ENCODE data around the gene DEFB108B.
A peak's percentile ranks its signal among the peaks of the same experiment; 100 is the strongest.
"Not testable (repeated sequence)": the region's sequence is repeated elsewhere in the genome, so short reads cannot be mapped to it uniquely, and the experiment has no call there.

Gene DEFB108B

DNA sequence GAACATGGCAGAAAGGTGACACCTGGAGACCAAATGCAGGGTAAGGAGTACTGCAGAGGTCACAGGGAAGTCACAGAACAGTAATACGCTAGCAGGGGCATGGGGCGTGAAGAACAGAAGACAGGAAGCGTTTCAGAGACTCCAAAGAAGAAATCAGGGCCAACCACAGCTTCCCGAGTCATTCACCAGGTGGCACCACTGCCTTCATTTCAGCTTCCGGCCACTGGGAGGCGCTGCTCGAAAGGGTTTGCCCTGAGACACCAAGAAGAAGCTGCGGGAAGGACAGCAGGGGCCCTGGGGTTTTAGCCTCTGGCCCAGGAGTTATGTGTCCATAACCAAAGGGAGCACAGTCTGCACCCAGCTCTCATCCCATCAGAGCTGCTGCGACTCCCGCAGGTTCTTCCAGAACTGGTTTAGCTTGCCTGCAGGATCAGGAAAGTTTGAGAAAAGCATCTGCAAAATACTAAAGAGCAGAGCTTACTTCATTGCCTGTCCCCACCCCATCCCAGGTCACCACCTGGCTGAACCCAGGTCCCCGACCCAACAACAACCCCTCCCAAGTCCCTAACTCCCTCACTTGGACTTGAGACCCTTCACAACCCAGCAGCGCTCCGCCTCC is 32.6 kb upstream of the DEFB108B start:
- not testable (repeated sequence) for H3K4me1 Mint-ChIP-seq (ENCODE audit: low read depth); H3K9me3 Mint-ChIP-seq; H3K36me3 Mint-ChIP-seq (ENCODE audit: low read depth); H3K4me3 Mint-ChIP-seq; H3K27me3 Mint-ChIP-seq (ENCODE audit: low read depth)
- peak; percentile 79 for DNase-seq (ENCODE audit: low spot score)
- H3K27ac Mint-ChIP-seq, result peak overlapping the region; percentile 59

DNA sequence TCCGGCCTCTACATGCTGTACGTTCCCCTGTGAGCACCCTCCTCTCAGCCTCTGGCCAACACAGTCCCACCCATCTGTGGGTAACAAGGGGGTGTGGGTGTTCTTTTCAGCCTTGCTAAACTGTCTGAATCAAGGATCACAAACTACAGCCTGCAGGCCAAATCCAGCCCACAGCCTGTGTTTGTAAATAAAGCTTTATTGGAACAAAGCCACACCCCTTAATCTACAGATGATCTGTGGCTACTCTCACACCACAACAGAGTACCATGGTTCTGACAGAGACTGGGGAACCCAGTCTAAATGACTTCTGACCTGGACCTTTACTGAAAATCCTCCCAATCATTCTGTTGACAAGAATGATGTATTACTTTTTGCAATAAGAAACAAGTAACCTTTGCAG is 32.0 kb upstream of the DEFB108B start:
- H3K4me3 Mint-ChIP-seq; H3K9me3 Mint-ChIP-seq; H3K36me3 Mint-ChIP-seq (ENCODE audit: low read depth); H3K27ac Mint-ChIP-seq; H3K27me3 Mint-ChIP-seq (ENCODE audit: low read depth); DNase-seq (ENCODE audit: low spot score); H3K4me1 Mint-ChIP-seq (ENCODE audit: low read depth): not testable (repeated sequence)

GRCh38 chr11:71802874-71803273 is 30.1 kb upstream of the DEFB108B start:
- H3K27ac Mint-ChIP-seq; H3K27me3 Mint-ChIP-seq (ENCODE audit: low read depth); DNase-seq (ENCODE audit: low spot score); H3K4me1 Mint-ChIP-seq (ENCODE audit: low read depth); H3K9me3 Mint-ChIP-seq; H3K36me3 Mint-ChIP-seq (ENCODE audit: low read depth); H3K4me3 Mint-ChIP-seq: not testable (repeated sequence)

DNA sequence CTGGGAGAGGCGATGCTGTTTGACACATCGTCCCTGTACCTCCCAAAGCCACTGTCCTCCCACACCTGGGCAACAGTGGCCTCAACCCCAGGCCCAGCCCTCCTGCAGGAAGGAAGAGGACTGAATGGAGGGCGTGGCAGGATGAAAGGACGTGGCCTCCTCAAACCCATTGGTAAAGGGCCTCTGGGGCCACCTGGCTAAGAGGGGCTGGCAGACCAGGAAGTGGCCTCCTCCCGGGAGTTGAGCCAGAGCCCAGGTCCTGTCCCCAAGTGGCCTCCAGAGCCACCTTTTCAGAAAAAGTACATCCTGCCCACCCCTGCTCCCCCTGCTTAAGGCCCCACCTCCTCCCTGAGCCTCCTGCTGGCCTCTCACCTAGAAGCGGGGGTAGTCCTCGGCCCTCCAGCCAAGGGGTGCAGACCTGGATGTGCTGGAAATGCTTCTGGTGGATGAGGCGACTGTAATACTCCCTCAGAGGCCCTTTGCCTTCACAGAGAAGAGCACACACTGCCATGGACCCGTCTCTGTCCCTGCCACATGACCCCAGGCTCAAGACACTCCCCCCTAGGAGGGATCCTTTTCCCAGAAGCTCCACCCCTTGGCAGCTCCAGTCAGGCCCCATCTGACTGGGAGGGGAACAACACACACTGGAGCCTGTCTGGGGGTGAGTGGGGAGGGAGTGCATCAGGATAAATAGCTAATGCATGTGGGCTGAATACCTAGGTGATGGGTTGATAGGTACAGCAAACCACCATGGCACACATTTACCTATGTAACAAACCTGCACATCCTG is 28.6 kb upstream of the DEFB108B start:
- not testable (repeated sequence) for H3K4me3 Mint-ChIP-seq; H3K9me3 Mint-ChIP-seq; DNase-seq (ENCODE audit: low spot score); H3K27ac Mint-ChIP-seq; H3K27me3 Mint-ChIP-seq (ENCODE audit: low read depth); H3K36me3 Mint-ChIP-seq (ENCODE audit: low read depth); H3K4me1 Mint-ChIP-seq (ENCODE audit: low read depth)

GRCh38 chr11:71812529-71812928 is 20.5 kb upstream of the DEFB108B start:
- DNase-seq (ENCODE audit: low spot score); H3K27me3 Mint-ChIP-seq (ENCODE audit: low read depth); H3K4me1 Mint-ChIP-seq (ENCODE audit: low read depth); H3K9me3 Mint-ChIP-seq; H3K27ac Mint-ChIP-seq; H3K36me3 Mint-ChIP-seq (ENCODE audit: low read depth): not testable (repeated sequence)
- H3K4me3 Mint-ChIP-seq, result peak overlapping the region; percentile 73

DNA sequence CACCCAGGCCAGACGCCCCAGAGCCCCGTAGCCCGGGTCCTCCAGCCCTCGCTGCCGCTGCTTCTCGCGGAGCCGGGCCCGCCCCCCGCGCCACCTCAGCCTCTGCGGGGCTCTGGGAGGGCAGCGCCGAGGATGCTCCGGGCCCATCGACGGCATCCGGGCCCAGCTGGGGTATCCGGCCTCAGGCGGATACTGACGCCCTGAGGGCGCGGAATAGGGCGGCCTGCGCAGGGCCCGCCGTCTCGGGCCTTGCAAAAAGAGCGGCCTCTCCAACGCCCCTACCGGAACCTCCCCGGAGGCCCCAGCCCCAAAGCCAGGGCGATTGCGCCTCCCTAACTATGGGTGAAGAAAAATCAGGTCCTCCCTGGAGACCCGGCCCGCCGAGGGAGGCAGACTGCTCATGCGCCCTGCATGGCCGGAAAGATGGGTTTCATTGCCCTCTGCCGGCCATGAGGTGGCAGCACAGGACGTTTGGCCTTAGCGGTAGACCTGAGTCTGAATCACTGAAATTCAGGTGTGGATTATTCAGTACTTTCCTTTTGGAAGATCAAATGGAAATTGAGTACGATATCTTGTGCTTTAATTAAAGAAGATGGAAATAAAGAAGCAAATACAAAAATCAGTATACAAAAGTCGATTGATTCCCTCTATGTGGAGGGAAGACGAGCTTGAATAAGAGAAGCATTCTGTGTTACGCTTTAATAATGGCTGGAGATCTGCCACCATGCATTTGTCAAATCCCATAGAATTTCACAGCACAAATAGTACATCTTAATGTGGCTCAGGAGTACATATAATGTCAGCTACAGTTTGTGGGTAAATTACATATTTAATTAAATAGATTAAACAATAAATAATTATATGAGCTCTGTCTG is 19.3 kb upstream of the DEFB108B start:
- not testable (repeated sequence) for H3K9me3 Mint-ChIP-seq; H3K27me3 Mint-ChIP-seq (ENCODE audit: low read depth); H3K36me3 Mint-ChIP-seq (ENCODE audit: low read depth); H3K4me1 Mint-ChIP-seq (ENCODE audit: low read depth)
- Mint-ChIP-seq H3K4me3 (peak overlapping the region; percentile 86), H3K27ac (peak overlapping the region; percentile 87)
- peak; percentile 77 for DNase-seq (ENCODE audit: low spot score)

- not testable (repeated sequence) for H3K4me3 Mint-ChIP-seq; H3K9me3 Mint-ChIP-seq; H3K27ac Mint-ChIP-seq; H3K27me3 Mint-ChIP-seq (ENCODE audit: low read depth); DNase-seq (ENCODE audit: low spot score); H3K36me3 Mint-ChIP-seq (ENCODE audit: low read depth); H3K4me1 Mint-ChIP-seq (ENCODE audit: low read depth)
These were observed 11.5 kb upstream of the DEFB108B start for GRCh38 chr11:71821539-71821938.

DNA sequence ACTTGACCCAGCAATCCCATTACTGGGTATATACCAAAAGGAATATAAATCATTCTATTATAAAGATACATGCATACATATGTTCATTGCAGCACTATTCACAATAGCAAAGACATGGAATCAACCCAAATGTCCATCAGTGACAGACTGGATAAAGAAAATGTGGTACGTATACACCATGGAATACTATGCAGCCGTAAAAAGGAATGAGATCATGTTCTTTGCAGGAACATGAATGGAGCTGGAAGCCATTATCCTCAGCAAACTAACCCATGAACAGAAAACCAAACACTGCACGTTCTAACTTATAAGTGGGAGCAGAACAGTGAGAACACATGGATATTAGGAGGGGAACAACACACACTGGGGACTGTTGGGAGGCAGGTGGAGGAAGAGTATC is 3.8 kb upstream of the DEFB108B start:
- not testable (repeated sequence) for H3K4me3 Mint-ChIP-seq; H3K36me3 Mint-ChIP-seq (ENCODE audit: low read depth); DNase-seq (ENCODE audit: low spot score); H3K27me3 Mint-ChIP-seq (ENCODE audit: low read depth); H3K4me1 Mint-ChIP-seq (ENCODE audit: low read depth); H3K9me3 Mint-ChIP-seq; H3K27ac Mint-ChIP-seq

GRCh38 chr11:71829686-71830085 is 3.3 kb upstream of the DEFB108B start:
- not testable (repeated sequence) for H3K27ac Mint-ChIP-seq; H3K4me1 Mint-ChIP-seq (ENCODE audit: low read depth); H3K4me3 Mint-ChIP-seq; H3K36me3 Mint-ChIP-seq (ENCODE audit: low read depth); H3K9me3 Mint-ChIP-seq; DNase-seq (ENCODE audit: low spot score); H3K27me3 Mint-ChIP-seq (ENCODE audit: low read depth)

GRCh38 chr11:71842720-71843119 is 9.7 kb downstream of the DEFB108B start:
- H3K4me1 Mint-ChIP-seq (ENCODE audit: low read depth); H3K27ac Mint-ChIP-seq; DNase-seq (ENCODE audit: low spot score); H3K9me3 Mint-ChIP-seq; H3K4me3 Mint-ChIP-seq; H3K36me3 Mint-ChIP-seq (ENCODE audit: low read depth): not testable (repeated sequence)
- H3K27me3 Mint-ChIP-seq (ENCODE audit: low read depth), result peaks cover 16% of the 10 kb centered on the region

- not testable (repeated sequence) for H3K36me3 Mint-ChIP-seq (ENCODE audit: low read depth); DNase-seq (ENCODE audit: low spot score); H3K4me3 Mint-ChIP-seq; H3K4me1 Mint-ChIP-seq (ENCODE audit: low read depth); H3K27ac Mint-ChIP-seq; H3K9me3 Mint-ChIP-seq
- H3K27me3 Mint-ChIP-seq (ENCODE audit: low read depth), result peaks cover 16% of the 10 kb centered on the region
These were observed 10.4 kb downstream of the DEFB108B start for GRCh38 chr11:71843355-71843754.

DNA sequence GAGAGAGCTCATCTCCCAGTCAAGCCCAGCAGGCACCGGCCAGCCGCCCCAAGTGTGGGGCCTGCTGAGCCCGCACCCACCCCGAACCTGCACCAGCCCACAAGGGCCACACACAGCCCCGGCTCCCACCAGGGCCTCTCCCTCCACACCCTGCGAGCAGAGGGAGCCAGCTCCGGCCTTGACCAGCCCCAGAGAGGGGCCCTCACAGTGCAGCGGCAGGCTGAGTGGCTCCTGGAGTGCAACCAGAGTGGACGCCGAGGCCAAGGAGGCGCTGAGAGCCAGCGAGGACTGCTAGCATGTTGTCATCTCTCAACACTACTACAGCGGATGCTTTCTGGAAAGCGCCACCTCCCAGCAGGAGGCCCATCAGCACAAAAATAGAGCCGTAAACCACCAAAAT is 10.9 kb downstream of the DEFB108B start:
- Mint-ChIP-seq H3K4me1 (ENCODE audit: low read depth) (no peaks in the 10 kb centered on the region), H3K27me3 (ENCODE audit: low read depth) (peaks cover 15% of the 10 kb centered on the region), H3K9me3 (no peaks in the 10 kb centered on the region)

GRCh38 chr11:71853895-71854294 is 20.9 kb downstream of the DEFB108B start:
- not testable (repeated sequence) for H3K4me3 Mint-ChIP-seq; H3K27ac Mint-ChIP-seq; H3K4me1 Mint-ChIP-seq (ENCODE audit: low read depth); H3K27me3 Mint-ChIP-seq (ENCODE audit: low read depth); DNase-seq (ENCODE audit: low spot score); H3K36me3 Mint-ChIP-seq (ENCODE audit: low read depth)
- H3K9me3 Mint-ChIP-seq, result peaks cover 13% of the 10 kb centered on the region

More for the DNA sequence above, 10.9 kb downstream of the DEFB108B start:
- H3K4me3 Mint-ChIP-seq, result no peak overlapping the region
- no peaks in the 10 kb centered on the region for H3K36me3 Mint-ChIP-seq (ENCODE audit: low read depth)
- no peak for DNase-seq (ENCODE audit: low spot score)
- H3K27ac Mint-ChIP-seq, result no peak overlapping the region

DNA sequence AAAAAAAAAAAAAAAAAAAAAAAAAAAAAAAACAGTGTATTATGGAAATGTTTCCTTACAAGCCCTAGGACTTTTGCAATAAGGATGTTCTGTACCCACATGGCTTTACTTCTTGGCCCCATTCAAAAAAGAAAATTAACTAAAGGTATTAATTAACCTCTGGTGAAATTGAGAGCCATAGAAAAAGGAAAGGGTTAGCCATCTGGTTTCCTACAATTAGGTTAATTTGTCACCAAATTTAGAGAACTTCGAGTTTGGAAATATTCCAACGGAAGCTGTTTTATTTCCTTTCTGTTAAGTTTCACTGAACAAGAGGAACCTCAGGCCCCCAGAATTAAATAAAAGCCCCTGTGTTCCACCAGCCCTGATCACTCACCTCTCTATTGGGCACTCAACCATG is 22.9 kb downstream of the DEFB108B start:
- not testable (repeated sequence) for H3K27ac Mint-ChIP-seq; H3K27me3 Mint-ChIP-seq (ENCODE audit: low read depth); H3K36me3 Mint-ChIP-seq (ENCODE audit: low read depth)

More for the DNA sequence above, 22.9 kb downstream of the DEFB108B start:
- DNase-seq (ENCODE audit: low spot score); H3K9me3 Mint-ChIP-seq; H3K4me3 Mint-ChIP-seq; H3K4me1 Mint-ChIP-seq (ENCODE audit: low read depth): not testable (repeated sequence)

Data from T-helper 2 cell treated with Interferon-gamma antibody and Interleukin-4, amounts not matched to agents 5 μg/mL and 100 μg/mL, for 36 hours (primary cell).